HAP-1 (cell line): ENCODE data around the gene CYP46A1.
"Not testable (repeated sequence)": the region's sequence is repeated elsewhere in the genome, so short reads cannot be mapped to it uniquely, and the experiment has no call there.

Experiments
- DNase-seq, 2 experiments: peaks; one replicate each; pipeline ENCODE4 v3.0.0-alpha.2; 2016 to 2020; ENCODE audit warnings: low spot score in 2 of 2
- H3K27me3 ChIP-seq: fragments of 250-450 bp; sonication (Bioruptor Pico); 2 replicates; pipeline ENCODE4 v1.5.1; 2020; ENCODE audit warnings: low read depth, mild to moderate bottlenecking, moderate library complexity
- H3K36me3 ChIP-seq: fragments of 250-450 bp; sonication (Bioruptor Pico); replicated peaks from 2 replicates; pipeline ENCODE4 v1.5.1; 2020; ENCODE audit warnings: mild to moderate bottlenecking
- H3K4me1 ChIP-seq: fragments of 250-450 bp; sonication (Bioruptor Pico); 2 replicates; pipeline ENCODE4 v1.5.1; 2020; ENCODE audit warnings: mild to moderate bottlenecking
- H3K4me3 ChIP-seq: fragments of 250-450 bp; sonication (Bioruptor Pico); 2 replicates; pipeline ENCODE4 v1.5.1; 2020; ENCODE audit warnings: mild to moderate bottlenecking, moderate library complexity
- H3K9me3 ChIP-seq: fragments of 250-450 bp; sonication (Bioruptor Pico); 2 replicates; pipeline ENCODE4 v1.5.1; 2020; ENCODE audit warnings: mild to moderate bottlenecking, moderate library complexity
- in situ Hi-C: fragments of 300-500 bp; cut with MboI; formaldehyde crosslinking; loops from 3 replicates; pipeline ENCODE4 v1.14.3; 2020; ENCODE audit warnings: low sequenced_read_pairs, inconsistent platforms, mixed read lengths

CYP46A1 gene

DNA sequence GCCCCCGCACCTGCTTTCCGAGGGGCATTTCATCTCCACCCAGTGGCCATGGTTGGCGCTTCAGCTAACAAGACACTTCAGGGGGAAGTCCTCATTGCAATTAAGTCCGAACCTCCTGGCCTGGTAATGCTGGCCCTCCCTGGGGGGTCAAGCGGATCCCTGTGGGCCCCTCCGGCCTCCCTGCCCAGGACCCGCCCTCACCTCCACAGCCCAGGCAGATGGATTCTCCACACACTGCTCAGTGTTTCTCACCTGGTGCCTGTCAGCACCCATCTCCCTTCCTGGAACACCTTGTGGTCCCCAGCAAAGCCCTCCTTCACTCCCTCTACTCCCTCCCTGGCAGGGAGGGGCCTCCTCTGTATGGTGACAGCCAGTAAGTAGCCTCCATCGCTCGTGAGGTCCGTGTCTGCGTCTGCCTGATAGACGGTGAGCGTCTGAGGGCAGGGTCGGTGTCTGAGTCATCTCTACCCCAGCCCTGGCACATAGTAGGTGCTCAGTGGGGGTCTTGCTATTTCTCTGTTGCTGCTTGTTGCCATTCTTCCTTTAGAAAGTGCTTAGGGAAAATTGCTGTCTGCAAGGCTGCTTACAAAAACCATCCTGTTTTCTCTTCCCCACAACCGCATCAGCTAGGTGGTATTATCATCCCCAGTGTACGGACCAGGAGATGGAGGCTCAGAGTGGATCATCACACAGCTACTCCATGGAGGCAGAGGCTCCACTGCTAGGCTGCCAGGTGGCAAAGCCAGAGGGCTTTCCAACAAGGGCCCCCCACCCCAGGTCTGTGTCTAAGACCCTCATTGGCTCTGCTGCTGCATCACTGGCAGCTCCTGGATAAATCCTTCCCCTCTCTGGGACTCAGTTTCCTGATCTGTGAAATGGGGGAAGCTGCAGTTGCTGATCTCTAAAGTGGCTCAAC, 69.4 kb downstream of the CYP46A1 start:
- H3K36me3 ChIP-seq: no peaks in the 10 kb centered on the region
- peaks cover 38% of the 10 kb centered on the region for H3K27me3 ChIP-seq
- no peaks in the 10 kb centered on the region for H3K9me3 ChIP-seq
- in situ Hi-C loops: no loop called here
- no peak overlapping the region for H3K4me3 ChIP-seq
- H3K4me1 ChIP-seq: no peaks in the 10 kb centered on the region
- DNase-seq: no peak

DNA sequence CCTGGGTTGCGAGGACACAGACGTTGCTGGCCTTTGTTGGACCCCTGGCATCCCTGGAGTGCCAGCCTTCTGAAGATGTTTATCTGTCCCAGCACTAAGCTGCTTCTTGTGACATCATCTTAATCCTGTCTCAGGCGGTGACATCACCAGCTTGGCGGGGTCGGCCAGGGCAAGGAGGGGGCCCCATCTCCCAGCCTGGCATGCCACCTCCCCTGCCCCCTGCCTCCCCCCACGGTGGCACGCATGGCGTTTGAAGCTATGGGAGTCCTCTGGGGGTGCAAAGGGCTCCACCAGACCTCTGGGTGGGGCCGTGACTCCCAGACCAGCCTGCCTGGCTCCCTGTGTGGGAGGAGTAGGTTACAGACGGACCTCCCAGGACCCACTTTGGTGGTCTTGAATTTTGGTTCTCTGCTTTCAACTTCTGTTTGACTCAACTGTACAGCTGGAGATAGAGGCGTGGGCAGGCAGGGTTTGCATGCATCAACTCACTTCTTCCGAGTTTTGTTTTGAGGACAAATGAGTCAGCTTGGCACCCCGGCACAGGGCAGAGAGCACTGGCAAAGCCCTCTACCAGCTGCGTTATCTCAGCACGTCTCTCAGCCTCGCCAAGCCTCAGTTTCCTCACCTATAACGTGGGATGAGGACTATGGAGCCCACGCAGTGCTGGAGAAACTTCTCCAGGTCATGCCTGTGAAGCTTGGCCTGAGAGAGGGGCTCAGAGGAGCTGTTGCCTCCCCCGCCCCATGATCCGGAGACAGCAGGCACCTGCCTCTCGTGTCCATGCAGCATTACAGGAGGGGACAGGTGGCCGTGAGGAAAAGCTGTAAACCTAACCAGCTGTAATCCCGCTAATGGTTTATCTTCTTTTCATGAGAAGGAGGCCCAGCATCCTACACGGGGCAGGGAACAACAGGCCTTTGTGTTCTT, 70.3 kb downstream of the CYP46A1 start:
- H3K36me3 ChIP-seq: no peaks in the 10 kb centered on the region
- peaks cover 38% of the 10 kb centered on the region for H3K27me3 ChIP-seq
- in situ Hi-C loops: no loop called here
- no peak for DNase-seq
- no peaks in the 10 kb centered on the region for H3K9me3 ChIP-seq
- no peaks in the 10 kb centered on the region for H3K4me1 ChIP-seq
- no peak overlapping the region for H3K4me3 ChIP-seq

DNA sequence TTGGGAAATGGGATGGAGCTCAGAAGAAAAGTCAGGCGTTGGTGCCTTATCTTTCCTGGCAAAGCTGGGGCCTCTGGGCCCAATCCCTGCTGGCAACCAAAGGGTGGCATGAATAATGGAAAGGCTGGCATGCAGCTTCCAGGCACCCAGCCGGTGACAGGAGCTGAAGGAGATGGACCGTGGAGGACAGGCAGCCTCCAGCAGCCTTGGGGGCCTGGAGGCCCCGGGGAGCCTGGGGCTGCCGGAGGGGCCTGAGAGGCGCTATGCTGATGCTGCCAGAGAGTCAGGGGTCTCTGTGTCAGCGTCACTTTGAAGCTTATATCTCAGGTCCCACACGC, 70.9 kb downstream of the CYP46A1 start:
- DNase-seq: no peak
- no peak overlapping the region for H3K4me3 ChIP-seq
- H3K9me3 ChIP-seq: no peaks in the 10 kb centered on the region
- in situ Hi-C loops: no loop called here
- no peaks in the 10 kb centered on the region for H3K4me1 ChIP-seq
- H3K36me3 ChIP-seq: no peaks in the 10 kb centered on the region
- H3K27me3 ChIP-seq: peaks cover 35% of the 10 kb centered on the region

DNA sequence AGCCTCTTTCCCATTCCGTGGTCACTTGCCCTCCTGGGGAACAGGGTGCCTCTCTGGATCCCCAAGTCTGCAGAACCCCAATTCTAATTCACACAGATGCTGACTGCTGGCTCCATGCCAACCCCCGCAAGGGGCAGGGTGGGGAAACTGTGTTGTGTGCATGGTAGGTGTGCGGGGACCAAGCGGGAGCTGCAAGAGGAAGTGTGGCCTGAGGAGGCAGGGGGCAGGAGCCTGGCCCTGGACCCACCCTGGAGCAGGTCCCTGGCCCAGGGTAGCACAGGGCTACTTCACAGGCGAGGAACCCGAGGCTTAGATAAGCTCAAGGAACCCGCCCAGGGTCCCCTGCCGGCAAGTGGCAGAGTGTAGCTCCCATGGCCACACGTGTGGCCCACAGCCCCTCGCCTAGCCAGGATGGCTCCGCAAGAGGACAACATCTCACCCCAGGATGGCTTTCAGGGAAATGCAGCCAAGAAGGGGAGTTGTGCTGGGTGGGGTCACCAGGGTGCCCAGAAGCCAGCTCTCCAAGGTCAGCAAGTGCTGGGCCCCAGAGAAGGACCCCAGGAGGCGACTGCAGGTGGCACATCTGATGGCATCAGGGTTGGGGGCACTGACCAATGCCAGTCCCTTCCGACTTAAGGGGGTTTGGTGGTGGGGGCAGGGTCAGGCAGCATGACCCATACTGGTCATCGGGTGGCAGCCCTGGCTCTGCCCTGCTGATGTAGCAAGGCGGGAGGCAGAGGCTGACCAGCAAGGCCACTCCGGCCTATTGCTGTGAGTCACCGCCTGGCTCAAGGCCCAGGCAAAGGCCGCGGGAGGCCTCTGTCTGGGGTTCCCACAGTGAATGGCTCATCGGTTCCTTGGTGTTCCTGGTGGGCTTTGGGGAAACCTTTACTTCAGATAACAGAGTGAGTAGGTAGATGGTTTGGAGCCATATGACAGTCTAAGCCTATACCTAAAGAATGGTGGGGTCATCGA, 71.8 kb downstream of the CYP46A1 start:
- in situ Hi-C loops: no loop called here
- no peaks in the 10 kb centered on the region for H3K4me1 ChIP-seq
- no peaks in the 10 kb centered on the region for H3K9me3 ChIP-seq
- H3K27me3 ChIP-seq: peaks cover 28% of the 10 kb centered on the region
- DNase-seq: no peak
- H3K4me3 ChIP-seq: no peak overlapping the region
- no peaks in the 10 kb centered on the region for H3K36me3 ChIP-seq

DNA sequence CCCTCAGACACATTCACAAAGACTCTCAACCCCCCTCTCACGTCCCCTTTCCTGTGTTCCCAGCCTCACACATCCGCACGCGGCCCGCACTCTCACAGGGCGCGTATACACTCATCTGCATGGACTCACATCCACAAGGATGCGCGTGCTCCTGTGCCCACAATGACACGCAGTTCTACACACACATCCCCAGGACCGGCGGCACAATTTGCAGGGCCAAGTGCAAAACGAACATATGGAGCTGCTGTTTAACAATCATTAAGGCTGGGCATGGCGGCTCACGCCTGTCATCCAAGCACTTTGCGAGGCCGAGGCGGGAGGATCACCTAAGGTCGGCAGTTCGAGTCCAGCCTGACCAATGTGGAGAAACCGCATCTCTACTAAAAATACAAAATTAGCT, 72.7 kb downstream of the CYP46A1 start:
- Histone ChIP-seq H3K4me1 (no peaks in the 10 kb centered on the region), H3K27me3 (peaks cover 19% of the 10 kb centered on the region), H3K4me3 (no peak overlapping the region), H3K36me3 (no peaks in the 10 kb centered on the region), H3K9me3 (no peaks in the 10 kb centered on the region)
- in situ Hi-C loops: no loop called here
- DNase-seq: no peak

DNA sequence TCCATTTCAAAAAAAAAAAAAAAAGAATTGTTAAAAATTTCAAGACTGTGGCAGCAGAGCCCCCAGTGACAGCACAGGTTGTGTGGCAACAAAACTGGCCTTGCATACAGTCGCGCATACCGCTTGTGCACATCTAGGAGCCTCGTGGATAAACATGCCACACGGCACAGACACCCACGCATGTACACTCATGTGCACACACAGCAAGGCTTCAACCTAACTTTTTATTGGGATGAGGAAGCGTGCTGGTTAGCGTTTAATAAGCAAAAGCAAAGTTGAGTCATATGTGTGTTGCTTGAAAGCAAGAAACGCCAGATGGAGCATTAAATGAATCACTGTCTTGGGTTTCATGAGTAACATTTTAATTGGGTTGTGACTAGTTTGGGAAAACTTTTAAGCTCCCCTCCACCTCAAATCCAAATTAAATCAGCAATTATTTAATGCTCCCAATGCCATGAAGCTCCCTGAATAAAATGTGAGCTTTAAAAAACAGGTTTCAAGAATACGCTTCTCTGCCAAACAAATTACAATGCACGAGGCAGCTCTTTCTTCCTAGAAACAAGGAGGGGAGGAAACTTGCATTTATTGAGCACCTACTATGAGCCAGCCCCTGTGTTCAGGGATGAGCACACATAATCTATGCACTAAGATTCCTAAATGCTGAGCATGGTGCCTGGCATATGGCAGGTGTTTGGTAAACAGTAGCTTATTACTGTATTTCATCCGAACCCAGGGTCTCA, 73.4 kb downstream of the CYP46A1 start:
- in situ Hi-C loops: no loop called here
- H3K9me3 ChIP-seq: no peaks in the 10 kb centered on the region
- no peaks in the 10 kb centered on the region for H3K36me3 ChIP-seq
- H3K27me3 ChIP-seq: peaks cover 12% of the 10 kb centered on the region; the same call in 1 of the 2 replicates
- no peak overlapping the region for H3K4me3 ChIP-seq
- no peaks in the 10 kb centered on the region for H3K4me1 ChIP-seq
- DNase-seq: no peak

DNA sequence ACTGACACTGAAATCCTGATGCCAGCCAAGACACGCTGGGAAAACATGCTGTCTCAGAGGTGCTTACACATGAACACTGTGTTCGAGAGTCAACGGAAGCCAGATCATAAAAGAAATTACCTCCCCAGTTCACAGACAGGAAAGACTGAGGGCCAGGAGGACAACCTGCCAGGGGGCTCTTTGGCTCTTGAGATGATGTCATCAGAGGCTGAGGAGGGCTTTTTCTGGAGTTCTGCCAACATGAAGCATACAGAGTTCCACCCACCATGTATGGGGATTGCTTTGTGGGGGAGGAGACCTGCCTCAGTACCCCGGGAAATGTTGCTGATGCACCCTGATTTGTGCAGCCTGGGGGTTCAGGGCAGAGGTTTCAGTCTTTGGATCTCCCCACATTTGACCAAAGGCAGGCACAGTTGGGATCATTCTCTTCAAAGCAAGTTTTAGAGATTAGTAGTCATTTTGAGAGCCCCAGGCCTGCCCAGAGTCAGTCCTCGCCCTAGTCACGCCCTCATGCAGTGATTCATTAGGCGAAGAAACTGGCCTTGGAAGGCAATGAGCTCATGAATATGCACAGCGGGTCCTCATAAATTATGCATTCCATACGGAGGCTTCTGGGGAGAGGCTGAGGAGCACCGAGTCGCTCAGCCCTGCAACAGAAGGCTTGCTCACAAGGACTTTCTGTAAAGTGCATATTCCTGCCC, 74.2 kb downstream of the CYP46A1 start:
- H3K4me1 ChIP-seq: no peaks in the 10 kb centered on the region
- in situ Hi-C loops: no loop called here
- no peaks in the 10 kb centered on the region for H3K9me3 ChIP-seq
- peak in 1 of 2 experiments; percentile 55 for DNase-seq
- H3K27me3 ChIP-seq: peaks cover 8% of the 10 kb centered on the region; the same call in 1 of the 2 replicates
- no peak overlapping the region for H3K4me3 ChIP-seq
- no peaks in the 10 kb centered on the region for H3K36me3 ChIP-seq

DNA sequence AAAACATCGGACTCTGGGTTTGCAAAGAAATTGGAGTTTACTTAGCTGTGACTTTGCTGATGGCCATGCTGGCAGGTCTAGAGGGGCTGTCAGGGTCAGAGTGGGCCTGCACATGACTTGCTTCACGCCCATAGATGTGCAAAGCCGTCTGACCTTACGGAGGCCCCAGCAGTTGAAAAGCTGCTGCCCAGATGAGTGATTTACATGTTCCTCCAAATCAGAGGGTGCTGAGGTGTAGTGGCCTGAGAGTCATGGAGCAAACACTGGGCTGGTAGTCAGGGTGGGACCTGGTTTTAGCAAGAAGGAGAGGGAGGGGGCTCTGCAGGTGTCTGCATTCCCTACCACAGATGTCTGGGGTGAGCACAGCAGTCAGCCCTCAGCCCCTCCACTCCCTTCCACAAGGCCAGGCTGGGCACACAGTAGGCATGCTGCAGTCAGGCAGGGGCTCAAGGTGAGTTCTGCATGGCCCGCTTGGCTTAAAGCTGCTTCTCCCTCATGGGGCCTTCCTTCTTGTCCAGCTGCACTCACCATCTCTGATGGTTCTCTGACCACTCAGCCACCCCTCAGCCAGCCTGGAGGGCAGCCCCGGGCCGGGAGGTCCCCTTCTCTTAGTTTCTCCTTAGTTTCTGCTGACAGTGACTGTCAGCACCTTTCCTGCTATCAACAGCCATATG, 74.9 kb downstream of the CYP46A1 start:
- Histone ChIP-seq H3K4me3 (no peak overlapping the region), H3K4me1 (no peaks in the 10 kb centered on the region), H3K9me3 (no peaks in the 10 kb centered on the region), H3K27me3 (peaks cover 2% of the 10 kb centered on the region; the same call in 1 of the 2 replicates), H3K36me3 (no peaks in the 10 kb centered on the region)
- no peak for DNase-seq
- in situ Hi-C loops: no loop called here

DNA sequence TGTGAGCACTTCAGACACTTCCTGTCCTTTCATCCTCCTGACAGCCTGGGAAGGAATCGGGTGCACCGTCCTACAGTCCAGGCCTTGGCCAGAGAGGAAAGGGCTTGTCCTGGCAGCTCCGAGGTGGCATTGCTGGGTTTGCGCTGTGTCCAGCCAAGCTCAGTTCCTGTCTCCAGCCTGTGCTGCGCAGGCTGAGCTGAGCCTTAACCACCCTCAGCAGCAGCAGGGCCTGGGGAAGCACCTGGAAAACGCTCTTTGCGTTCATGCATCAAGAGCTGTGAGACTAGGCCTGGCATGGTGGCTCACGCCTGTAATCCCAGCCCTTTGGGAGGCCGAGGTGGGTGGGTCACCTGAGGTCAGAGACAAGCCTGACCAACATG, 75.4 kb downstream of the CYP46A1 start:
- H3K9me3 ChIP-seq: no peaks in the 10 kb centered on the region
- in situ Hi-C loops: no loop called here
- H3K36me3 ChIP-seq: no peaks in the 10 kb centered on the region
- no peaks in the 10 kb centered on the region for H3K27me3 ChIP-seq
- H3K4me1 ChIP-seq: no peaks in the 10 kb centered on the region
- no peak overlapping the region for H3K4me3 ChIP-seq
- DNase-seq: no peak

DNA sequence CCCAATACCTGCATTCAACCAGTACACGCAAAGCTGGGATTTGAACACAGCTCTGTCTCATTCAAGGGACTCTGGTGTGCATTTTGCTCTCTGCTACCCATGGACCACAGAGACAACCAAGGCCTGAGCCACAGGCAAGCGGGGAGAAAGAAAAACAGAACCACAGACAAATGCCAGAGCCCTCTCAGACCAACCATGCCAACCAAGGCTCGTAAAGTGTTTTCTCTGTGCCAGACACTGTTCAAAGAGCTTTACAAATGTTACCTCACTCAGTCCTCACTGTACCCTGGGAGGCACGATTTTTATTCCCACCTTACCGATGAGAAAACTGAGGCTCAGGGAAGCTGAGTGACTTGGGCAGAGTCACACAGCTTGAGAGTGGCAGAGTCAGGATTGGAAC, 76.7 kb downstream of the CYP46A1 start:
- H3K4me3 ChIP-seq: no peak overlapping the region
- H3K9me3 ChIP-seq: no peaks in the 10 kb centered on the region
- no peaks in the 10 kb centered on the region for H3K36me3 ChIP-seq
- H3K4me1 ChIP-seq: no peaks in the 10 kb centered on the region
- in situ Hi-C loops: no loop called here
- H3K27me3 ChIP-seq: no peaks in the 10 kb centered on the region
- DNase-seq: no peak

DNA sequence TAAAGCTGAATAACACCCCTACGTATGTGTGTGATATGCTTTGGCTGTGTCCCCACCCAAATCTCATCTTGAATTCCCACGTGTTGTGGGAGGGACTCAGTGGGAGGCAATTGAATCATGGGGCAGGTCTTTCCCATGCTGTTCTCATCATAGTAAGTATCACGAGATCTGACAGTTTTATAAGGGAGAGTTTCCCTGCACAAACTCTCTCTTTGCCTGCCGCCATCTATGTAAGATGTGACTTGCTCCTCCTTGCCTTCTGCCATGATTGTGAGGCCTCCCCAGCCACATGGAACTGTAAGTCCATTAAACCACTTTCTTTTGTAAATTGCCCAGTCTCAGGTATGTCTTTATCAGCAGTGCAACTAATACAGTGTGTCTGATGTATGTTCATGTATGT, 78.8 kb downstream of the CYP46A1 start:
- H3K9me3 ChIP-seq, H3K4me1 ChIP-seq, in situ Hi-C loops, H3K27me3 ChIP-seq, DNase-seq, H3K36me3 ChIP-seq, H3K4me3 ChIP-seq: not testable (repeated sequence)
